ENCODE data around the gene HMGN1.

DNA sequence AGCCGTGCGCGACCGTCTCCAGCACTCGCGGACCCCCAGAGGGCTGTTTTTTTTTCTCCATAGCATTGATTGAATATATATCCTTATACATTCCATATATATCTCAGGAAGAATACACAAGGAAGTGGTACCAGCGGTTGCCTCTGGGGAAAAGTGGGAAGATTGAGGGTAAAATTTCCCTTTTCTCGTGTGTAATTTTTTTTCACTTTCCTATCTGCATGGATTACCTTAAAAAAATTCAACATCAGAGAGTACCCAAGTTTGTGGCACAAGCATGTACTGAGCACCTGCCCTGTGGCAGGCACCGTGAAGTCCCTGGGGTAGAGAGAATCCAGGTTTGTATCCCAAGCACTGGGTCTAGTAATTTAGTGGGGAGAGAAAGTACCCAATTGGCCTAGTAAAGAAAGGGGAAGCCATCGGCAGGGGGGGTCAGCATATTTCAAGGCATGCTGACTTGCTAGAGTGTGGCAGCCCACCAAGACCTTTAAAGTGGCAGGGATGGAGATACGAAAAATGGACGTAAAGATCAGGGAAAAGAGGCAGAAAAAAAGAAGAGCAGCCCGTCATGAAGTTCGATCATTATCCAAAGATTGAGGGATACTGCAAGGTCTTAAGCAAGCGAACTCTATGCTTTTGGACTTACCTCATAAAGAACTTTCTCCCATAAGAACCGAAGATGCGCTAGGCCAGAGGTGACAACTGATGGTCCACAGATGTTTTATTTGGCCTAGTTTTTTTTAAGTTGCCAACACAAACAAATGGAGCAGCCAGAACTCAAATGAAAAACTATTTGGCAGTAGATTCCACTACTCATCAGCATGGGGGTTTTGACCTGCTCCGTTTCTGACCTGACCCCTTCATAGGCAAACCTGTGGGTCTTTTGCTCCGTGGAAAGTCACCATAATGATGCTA lies 1.5 kb upstream of the HMGN1 start:
- TF ChIP-seq CTCF (optimal IDR thresholded peaks at IDR 0.05 in 1 of 3, IDR thresholded peaks at IDR 0.05 in 1 of 3, conservative IDR thresholded peaks at IDR 0.05 in 1 of 3; ENCODE audit: extremely low read depth in 1 of 3, insufficient read depth in 2 of 3, low read length in 3 of 3) = no peak
- TF ChIP-seq EZH2 (IDR thresholded peaks at IDR 0.05; ENCODE audit: low read length) = no peak
